HFFc6 (cell line): ENCODE measurements around the gene LRRC1. TPM values are rescaled to one million over a fixed set of nuclear protein-coding genes. Genes with fewer than 3 reads are reported as not detected.

Source experiments
- DNase-seq: peaks from one replicate; pipeline ENCODE4 v3.0.0-alpha.2; 2018
- H3K27ac Mint-ChIP-seq: 2 replicates; pipeline ENCODE4 v1.8.0; 2020; ENCODE audit warnings: mild to moderate bottlenecking, mixed read lengths
- H3K27me3 Mint-ChIP-seq: 2 replicates; pipeline ENCODE4 v1.8.0; 2021; ENCODE audit warnings: mild to moderate bottlenecking, moderate library complexity, mixed read lengths; ENCODE audit not compliant: insufficient read depth
- H3K36me3 Mint-ChIP-seq: 2 replicates; pipeline ENCODE4 v1.8.0; 2021; ENCODE audit warnings: low read depth, mixed read lengths
- H3K4me1 Mint-ChIP-seq: 2 replicates; pipeline ENCODE4 v1.8.0; 2020; ENCODE audit warnings: low read depth, mixed read lengths
- H3K4me3 Mint-ChIP-seq: 2 replicates; pipeline ENCODE4 v1.8.0; 2020; ENCODE audit warnings: mild to moderate bottlenecking, moderate library complexity, mixed read lengths
- H3K9me3 Mint-ChIP-seq: 2 replicates; pipeline ENCODE4 v1.8.0; 2020; ENCODE audit warnings: mild to moderate bottlenecking, mixed read lengths
- CTCF ChIP-seq: fragments of 200-600 bp; sonication (generic); IDR thresholded peaks from 2 replicates; pipeline ENCODE4 v1.5.0; 2021; ENCODE audit warnings: antibody characterized with exemption, mild to moderate bottlenecking
- total RNA-seq, 6 experiments: library from RNA; stranded (reverse); fragmentation: NEBNext Ultra II Directional; extraction: Animal tissue kit (Norgen Biotek cat#: 25700); gene quantifications; 2 replicates in 1 of 6; 3 replicates in 5 of 6; pipeline ENCODE4 v1.2.3, GENCODE V29; 2021

The LRRC1 gene
- total RNA-seq, 6 experiments from 2014 or later = 9.3 to 12.0 (median 10.8) TPM

GRCh38 chr6:53939830-53940229, 145.0 kb downstream of the LRRC1 start:
- H3K4me3 Mint-ChIP-seq = no peak overlapping the region
- H3K27me3 Mint-ChIP-seq = peaks cover 8% of the 10 kb centered on the region
- DNase-seq = no peak
- no peak overlapping the region for H3K27ac Mint-ChIP-seq
- no peaks in the 10 kb centered on the region for H3K9me3 Mint-ChIP-seq
- TF ChIP-seq CTCF = no peak; the same call in 1 of the 2 replicates
- no peaks in the 10 kb centered on the region for H3K36me3 Mint-ChIP-seq
- peaks cover 12% of the 10 kb centered on the region for H3K4me1 Mint-ChIP-seq

- Mint-ChIP-seq H3K9me3 (peaks cover 17% of the 10 kb centered on the region), H3K36me3 (peaks cover 20% of the 10 kb centered on the region), H3K27ac (no peak overlapping the region), H3K4me1 (peaks cover 6% of the 10 kb centered on the region), H3K27me3 (peaks cover 18% of the 10 kb centered on the region), H3K4me3 (no peak overlapping the region)
- TF ChIP-seq CTCF = no peak
- DNase-seq = no peak
These were observed 148.6 kb downstream of the LRRC1 start for GRCh38 chr6:53943395-53943794.

- peaks cover 24% of the 10 kb centered on the region for H3K9me3 Mint-ChIP-seq
- H3K36me3 Mint-ChIP-seq = peaks cover 27% of the 10 kb centered on the region
- peaks cover 18% of the 10 kb centered on the region for H3K27me3 Mint-ChIP-seq
- H3K4me1 Mint-ChIP-seq = no peaks in the 10 kb centered on the region
- no peak overlapping the region for H3K27ac Mint-ChIP-seq
- DNase-seq = no peak
- H3K4me3 Mint-ChIP-seq = no peak overlapping the region
- TF ChIP-seq CTCF = no peak
These were observed 149.3 kb downstream of the LRRC1 start for GRCh38 chr6:53944091-53944490.

- Mint-ChIP-seq H3K4me3 (no peak overlapping the region), H3K4me1 (no peaks in the 10 kb centered on the region), H3K27ac (no peak overlapping the region), H3K27me3 (peaks cover 20% of the 10 kb centered on the region), H3K9me3 (peaks cover 28% of the 10 kb centered on the region), H3K36me3 (peaks cover 32% of the 10 kb centered on the region)
- DNase-seq = no peak
- no peak for TF ChIP-seq CTCF
These were observed 149.7 kb downstream of the LRRC1 start for GRCh38 chr6:53944543-53944942.

- Mint-ChIP-seq H3K4me3 (no peak overlapping the region), H3K27ac (no peak overlapping the region), H3K27me3 (peaks cover 22% of the 10 kb centered on the region), H3K9me3 (peaks cover 38% of the 10 kb centered on the region), H3K4me1 (no peaks in the 10 kb centered on the region), H3K36me3 (peaks cover 43% of the 10 kb centered on the region)
- TF ChIP-seq CTCF = no peak
- DNase-seq = no peak
These were observed 151.1 kb downstream of the LRRC1 start for GRCh38 chr6:53945765-53946407.
